C4-2B (cell line): Measurements from ENCODE around the gene POU6F2.

Source experiments
- CTCF ChIP-seq: fragments of 450-650 bp; conservative IDR thresholded peaks from 2 replicates; pipeline ENCODE4 v1.5.1; 2017; ENCODE audit warnings: mild to moderate bottlenecking
- ZFX ChIP-seq: fragments of 450-650 bp; IDR thresholded peaks from 2 replicates; pipeline ENCODE4 v1.6.1; 2017

GRCh38 chr7:39374436-39375040 lies 396.8 kb downstream of the POU6F2 start:
- TF ChIP-seq CTCF (no peak), ZFX (no peak)
